ENCODE measurements around the gene PTGIS.
"Not testable (repeated sequence)": the region's sequence is repeated elsewhere in the genome, so short reads cannot be mapped to it uniquely, and the experiment has no call there.

The PTGIS gene

DNA sequence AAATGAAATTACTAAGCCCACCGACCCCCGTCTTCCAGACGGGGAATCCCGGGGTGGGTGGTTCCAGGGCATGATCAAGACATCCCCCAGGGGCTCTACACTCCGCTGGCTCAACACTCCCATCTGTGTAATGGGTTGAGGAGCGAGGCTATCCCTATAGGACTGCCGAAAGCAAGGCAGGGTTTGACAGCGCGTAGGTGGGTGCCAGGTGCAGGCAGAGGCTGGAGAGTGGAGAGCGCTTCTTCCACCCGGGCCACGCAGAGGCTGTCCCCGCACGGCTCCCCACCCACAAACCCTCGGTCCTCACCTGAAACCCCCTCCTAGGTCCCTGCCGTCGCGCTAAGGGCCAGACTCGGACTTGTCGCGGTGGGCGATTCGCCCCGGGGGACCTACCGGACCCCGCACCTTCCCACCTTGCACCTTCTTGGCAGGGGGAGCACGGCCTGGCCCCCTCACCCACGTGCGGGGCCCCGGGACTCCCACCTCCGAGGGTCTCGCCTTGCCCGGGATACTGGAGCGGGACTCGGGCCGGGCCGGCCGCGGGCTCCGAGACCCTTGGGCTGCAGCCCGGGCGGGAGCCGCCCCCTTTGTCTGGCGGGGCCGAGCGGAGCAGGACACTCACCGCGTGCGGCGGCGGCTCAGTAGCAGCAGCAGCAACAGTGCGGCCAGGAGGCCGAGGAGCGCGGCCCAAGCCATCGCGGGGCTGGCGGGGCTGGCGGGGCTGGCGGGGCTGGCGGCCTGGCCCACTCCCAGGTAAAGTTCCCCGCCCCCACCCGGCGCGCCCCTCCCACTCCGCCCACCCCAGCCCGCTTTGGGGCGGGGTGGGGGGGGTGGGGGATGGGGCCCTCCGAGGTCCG is at the start of gene PTGIS:
PTGIS (minus strand) TSS at position 717 of the 857 bp plus-strand sequence; CDS start at position 696, 21 bp downstream.
- no peak within 1 kb of the TSS for H3K4me3 ChIP-seq (ENCODE audit: low read depth, low read length)
- no peak for DNase-seq (ENCODE audit: low read depth)
- TF ChIP-seq, protein P1, sequence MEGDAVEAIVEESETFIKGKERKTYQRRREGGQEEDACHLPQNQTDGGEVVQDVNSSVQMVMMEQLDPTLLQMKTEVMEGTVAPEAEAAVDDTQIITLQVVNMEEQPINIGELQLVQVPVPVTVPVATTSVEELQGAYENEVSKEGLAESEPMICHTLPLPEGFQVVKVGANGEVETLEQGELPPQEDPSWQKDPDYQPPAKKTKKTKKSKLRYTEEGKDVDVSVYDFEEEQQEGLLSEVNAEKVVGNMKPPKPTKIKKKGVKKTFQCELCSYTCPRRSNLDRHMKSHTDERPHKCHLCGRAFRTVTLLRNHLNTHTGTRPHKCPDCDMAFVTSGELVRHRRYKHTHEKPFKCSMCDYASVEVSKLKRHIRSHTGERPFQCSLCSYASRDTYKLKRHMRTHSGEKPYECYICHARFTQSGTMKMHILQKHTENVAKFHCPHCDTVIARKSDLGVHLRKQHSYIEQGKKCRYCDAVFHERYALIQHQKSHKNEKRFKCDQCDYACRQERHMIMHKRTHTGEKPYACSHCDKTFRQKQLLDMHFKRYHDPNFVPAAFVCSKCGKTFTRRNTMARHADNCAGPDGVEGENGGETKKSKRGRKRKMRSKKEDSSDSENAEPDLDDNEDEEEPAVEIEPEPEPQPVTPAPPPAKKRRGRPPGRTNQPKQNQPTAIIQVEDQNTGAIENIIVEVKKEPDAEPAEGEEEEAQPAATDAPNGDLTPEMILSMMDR (IDR thresholded peaks at IDR 0.05; ENCODE audit: control insufficient read depth, extremely low read depth, insufficient read depth) = no peak

DNA sequence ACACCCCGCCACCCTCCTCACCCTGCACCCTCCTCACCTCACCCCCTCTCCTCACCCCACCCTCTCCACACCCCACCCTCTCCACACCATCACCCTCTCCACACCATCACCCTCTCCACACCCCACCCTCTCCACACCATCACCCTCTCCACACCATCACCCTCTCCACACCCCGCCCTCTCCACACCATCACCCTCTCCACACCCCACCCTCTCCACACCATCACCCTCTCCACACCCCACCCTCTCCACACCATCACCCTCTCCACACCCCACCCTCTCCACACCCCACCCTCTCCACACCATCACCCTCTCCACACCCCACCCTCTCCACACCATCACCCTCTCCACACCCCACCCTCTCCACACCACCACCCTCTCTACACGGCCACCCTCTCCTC is 49.5 kb upstream of the PTGIS start:
- DNase-seq (ENCODE audit: low read depth); H3K4me3 ChIP-seq (ENCODE audit: low read depth, low read length): not testable (repeated sequence)

DNA sequence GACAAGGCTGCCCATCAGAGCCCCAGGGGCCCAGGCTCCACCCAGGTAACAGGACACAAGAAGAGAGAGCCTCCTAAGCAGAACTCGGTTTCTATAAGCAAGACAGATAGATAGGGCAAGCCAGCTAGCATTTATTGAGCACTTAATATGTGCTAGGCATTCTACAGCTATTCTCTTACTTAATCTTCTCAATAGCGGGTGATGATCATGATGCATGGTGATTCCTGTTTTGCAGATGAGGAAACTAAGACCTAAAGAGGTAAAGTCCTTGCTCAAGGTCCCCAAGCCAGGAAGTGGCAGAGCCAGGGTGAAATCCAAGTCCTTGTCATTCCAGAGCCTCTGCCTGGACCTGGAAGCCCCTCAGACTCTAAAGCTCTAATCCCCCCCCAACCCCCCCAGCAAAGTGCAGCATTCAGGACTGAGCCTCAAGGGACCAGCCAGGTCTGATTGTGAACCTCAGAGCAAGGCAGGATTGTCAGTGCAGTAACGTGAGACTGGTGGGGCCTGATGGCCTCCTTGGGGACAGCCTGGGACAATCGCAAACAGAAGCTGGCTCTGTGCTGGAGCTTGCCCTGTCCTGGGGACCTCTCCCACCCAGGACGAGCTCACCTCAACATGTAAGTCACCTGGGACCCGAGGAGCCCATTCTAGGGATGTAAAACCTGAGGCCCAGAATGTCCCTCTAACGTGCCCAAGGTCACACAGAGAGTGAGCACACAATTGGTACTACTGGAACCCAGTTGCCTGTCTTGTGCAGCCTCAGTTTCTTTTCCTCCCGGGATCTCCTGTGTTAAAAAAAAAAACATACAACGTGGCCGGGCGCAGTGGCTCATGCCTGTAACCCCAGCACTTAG is 48.4 kb upstream of the PTGIS start:
- TF ChIP-seq, protein P1 (IDR thresholded peaks at IDR 0.05; ENCODE audit: control insufficient read depth, extremely low read depth, insufficient read depth) = no peak
- DNase-seq (ENCODE audit: low read depth) = no peak
- no peak overlapping the region for H3K4me3 ChIP-seq (ENCODE audit: low read depth, low read length)

DNA sequence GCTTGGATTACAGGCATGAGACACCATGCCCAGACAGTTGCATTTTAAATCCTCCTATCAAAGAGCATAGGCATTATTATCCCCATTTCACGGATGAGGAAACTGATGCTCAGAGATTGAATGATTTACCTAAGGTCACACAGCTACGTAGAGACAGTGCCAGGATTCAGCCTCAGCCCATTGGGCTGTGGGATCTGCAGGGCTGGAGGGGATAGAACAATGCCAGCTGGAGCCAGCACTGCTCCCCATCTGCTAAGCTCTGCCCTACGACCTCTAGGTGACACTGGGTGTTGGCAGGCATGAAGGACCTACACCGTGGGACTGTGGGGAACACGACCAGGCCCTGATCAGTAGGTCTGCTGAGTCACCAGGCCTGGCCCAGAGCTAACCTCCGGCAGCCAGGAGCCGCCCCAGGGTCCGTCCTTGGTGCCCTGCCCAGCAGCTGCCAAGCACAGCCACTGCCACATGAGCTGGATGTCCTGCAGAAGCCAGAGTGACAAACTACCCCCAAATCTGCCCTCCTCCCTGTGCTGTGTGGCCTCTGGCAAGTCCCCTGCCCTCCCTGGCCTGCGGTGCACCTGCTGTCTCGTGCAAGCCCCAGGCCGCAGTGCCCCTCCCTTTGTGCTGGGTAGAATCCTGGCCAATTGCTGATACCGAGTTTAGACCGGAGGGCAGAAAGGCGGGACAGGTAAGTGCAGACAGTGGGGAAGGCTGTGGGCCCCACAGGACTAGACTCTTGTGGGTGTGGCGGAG is 47.6 kb upstream of the PTGIS start:
- no peak for DNase-seq (ENCODE audit: low read depth)
- TF ChIP-seq, protein P1 (IDR thresholded peaks at IDR 0.05; ENCODE audit: control insufficient read depth, extremely low read depth, insufficient read depth) = no peak
- H3K4me3 ChIP-seq (ENCODE audit: low read depth, low read length) = no peak overlapping the region

DNA sequence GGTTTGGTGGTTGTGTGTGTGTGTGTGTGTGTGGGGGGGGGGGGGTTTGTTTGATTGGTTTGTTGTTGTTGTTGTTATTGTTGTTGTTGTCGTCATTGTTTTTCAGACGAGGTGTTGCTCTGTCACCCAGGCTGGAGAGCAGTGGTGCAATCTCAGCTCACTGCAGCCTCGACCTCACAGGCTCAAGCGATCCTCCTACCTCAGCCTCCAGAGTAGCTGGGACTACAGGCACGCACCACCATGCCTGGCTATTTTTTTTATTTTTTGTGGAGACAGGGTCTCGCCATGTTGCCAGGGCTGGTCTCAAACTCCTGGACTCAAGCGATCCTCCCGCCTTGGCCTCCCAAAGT is 47.1 kb upstream of the PTGIS start:
- not testable (repeated sequence) for H3K4me3 ChIP-seq (ENCODE audit: low read depth, low read length); DNase-seq (ENCODE audit: low read depth)

DNA sequence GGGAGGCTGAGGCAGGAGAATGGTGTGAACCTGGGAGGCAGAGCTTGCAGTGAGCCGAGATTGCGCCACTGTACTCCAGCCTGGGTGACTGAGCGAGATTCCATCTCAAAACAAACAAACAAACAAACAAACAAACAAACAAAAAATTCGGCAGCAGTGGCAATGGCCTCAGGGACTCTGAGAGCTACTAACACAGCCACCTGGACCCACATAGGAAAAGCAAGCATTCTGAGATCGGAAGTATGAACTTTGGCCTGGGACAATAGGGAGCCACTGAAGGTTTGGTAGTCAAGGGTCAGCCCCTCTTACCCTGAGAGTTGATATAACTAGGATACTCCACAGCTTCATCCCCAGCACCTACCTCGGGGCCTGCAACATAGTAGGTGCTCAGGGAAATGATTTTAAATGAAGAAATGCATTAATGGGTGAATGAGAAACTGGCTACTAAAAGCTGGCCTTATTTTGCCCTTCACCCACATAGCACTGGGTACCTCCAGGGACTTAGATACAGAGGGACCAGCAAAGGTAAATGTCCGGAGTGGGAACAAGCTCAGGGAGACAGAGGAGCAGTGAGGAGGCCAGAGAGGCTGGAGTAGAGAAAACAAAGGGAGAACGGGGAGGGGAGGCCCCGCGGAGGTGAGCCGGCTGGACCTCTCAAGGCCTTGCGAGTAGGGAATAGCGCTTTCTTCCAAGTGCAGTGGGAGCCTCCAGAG is 46.6 kb upstream of the PTGIS start:
- no peak for DNase-seq (ENCODE audit: low read depth)
- TF ChIP-seq, protein P1 (IDR thresholded peaks at IDR 0.05; ENCODE audit: control insufficient read depth, extremely low read depth, insufficient read depth) = no peak
- H3K4me3 ChIP-seq (ENCODE audit: low read depth, low read length) = no peak overlapping the region

DNA sequence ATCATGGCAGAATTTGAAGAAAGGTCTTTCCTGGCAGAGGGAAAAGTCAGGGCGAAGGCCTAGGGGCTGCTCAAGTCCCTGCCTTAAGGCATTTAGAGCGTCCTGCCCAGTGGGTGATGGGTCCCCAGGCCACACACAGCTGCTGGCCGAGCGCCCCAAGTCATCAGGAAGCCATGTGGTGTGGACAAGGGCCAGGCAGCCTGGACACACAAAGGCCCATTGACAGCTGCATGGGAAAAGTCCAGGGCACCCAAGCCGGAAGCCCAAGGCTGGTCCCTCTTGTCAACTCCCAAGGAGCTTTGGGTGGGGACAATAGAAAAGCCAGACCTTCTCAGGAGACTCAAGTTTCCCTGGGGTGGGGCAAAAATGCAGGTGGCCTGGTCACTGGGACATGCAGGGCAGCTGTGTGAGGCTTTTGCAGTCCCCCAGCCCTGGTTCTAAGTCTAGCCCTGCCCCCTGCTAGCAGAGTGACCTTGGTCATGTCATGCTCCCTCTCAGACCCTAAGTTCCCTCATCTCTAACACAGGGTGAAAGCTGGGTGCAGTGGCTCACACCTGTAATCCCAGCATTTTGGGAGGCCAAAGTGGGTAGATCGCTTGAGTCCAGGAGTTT is 44.3 kb upstream of the PTGIS start:
- TF ChIP-seq, protein P1 (IDR thresholded peaks at IDR 0.05; ENCODE audit: control insufficient read depth, extremely low read depth, insufficient read depth) = no peak
- DNase-seq (ENCODE audit: low read depth) = no peak
- H3K4me3 ChIP-seq (ENCODE audit: low read depth, low read length) = no peak overlapping the region

DNA sequence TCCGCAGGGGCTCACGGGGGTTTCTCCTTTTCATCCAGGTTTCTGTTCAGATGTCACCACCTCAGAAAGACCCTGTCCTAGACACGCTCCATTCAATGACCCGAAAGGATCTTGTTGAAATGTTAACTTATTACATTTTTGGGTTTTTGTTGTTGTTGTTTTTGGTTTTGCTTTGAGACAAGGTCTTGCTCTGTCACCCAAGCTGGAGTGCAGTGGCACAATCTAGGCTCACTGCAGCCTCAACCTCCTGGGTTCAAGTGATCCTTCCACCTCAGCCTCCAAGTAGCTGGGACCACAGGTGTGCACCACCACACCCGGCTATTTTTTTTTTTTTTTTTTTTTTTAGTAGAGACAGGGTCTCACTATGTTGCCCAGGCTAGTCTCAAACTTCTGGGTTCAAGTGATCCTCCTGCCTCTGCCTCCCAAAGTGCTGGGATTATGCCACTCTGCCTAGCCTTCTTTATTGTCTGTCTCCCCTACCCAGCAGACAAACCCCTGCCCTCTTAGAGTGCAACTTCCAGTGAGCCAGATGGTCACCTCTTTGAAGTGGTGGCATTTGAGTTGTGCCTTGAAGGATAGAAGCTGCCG is 43.7 kb upstream of the PTGIS start:
- not testable (repeated sequence) for H3K4me3 ChIP-seq (ENCODE audit: low read depth, low read length); DNase-seq (ENCODE audit: low read depth)
